Fibroblast of skin of scalp (primary cell): ENCODE data around the gene ZMYND12.

Experiments
- DNase-seq: peaks from one replicate; pipeline ENCODE4 v3.0.0-alpha.2; 2013

Gene ZMYND12

DNA sequence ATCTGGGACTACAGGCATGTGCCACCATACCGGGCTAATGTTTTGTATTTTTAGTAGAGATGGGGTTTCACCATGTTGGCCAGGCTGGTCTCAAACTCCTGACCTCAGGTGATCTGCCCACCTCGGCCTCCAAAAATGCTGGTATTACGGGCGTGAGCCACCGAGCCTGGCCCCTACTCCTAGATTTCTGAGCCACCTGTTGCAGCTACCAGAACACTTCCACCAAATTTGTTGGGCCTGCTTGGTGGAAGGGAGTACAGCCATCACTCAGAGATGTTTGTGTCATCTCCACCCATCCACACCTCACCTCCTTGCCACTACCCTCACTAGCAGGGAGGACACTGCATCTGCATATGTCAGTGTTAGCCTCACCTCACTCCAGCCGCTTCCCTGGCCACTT, 69.8 kb downstream of the ZMYND12 start:
- DNase-seq: no peak

DNA sequence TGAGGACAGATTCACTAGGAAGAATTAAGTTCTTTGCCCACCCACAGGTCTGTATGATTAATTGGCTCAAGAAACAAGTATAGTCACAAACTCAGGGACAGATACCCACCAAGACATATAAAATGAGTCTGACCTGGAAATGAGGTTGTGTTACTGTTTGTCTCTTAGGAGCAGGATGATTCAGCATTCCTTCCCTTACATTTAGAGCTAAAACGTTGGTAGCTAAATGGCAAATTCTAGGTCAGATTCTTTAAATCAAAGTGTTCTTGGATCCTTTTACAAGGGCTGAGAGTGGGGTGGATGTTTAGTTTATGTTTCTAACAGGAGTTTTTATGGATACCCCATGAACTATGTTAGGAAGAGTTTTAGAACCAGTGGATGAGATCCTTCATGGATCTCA, 70.5 kb downstream of the ZMYND12 start:
- peak; percentile 2 for DNase-seq

DNA sequence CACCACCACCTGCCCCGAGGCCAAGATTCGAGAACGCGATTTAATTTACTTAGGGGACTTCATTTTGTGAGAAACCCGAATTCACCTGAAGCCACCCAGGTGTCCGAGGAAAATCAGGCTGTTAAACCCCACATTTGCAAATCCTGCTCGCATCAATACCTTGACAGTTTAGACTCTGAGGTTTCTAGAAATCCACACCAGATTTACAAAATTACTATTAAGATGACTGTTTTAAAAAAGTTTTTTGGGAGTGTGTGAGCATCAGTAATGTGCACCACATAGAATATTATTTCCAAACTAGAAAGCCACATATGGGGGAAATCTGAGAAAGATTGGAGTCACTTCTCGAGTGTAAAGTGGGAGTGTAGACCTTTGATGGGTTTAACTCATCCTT, 74.5 kb downstream of the ZMYND12 start:
- DNase-seq: no peak

DNA sequence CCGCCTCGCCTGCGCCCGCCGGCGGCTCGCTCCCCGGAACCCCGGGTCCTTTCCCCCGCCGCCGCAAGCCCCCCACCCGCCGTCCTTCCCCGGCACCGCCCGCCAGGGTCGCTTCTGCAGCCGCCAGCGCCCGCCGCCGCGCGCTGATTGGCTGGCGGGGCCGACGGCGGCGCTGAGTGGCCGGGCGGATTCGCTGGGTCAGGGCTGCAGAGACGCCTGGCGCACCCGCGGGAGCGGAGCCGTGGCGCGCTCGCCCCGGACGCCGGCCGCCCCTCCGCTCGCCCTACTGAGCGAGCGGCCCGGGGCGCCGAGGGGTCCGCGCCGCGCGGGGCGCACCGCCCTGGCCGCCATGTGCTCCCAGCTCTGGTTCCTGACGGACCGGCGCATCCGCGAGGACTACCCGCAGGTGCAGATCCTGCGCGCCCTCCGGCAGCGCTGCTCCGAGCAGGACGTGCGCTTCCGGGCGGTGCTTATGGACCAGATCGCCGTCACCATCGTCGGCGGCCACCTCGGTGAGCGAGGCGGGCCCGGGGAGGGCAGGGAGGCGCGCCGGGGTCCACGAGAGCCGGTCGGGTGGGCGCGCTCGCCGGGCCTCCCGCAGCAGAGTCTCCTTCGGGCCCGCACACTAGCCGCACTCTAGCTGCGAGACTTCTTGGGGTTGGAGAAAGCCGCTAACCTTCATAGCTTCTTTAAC, 75.1 kb downstream of the ZMYND12 start, which contains the start of gene RIMKLA:
RIMKLA (plus strand) TSS at position 207 of the 694 bp plus-strand sequence; CDS start at position 350, 143 bp downstream.
- DNase-seq: peak; percentile 29
